GM21825 (cell line): ENCODE measurements around the gene CFAP299.

ENCODE experiments used
- ATAC-seq: cut with Tn5 transposase; IDR thresholded peaks from one replicate; pipeline ENCODE4 v1.9.1; 2021; ENCODE audit warnings: mild to moderate bottlenecking, moderate library complexity; ENCODE audit not compliant: unreplicated experiment

CFAP299 gene

DNA sequence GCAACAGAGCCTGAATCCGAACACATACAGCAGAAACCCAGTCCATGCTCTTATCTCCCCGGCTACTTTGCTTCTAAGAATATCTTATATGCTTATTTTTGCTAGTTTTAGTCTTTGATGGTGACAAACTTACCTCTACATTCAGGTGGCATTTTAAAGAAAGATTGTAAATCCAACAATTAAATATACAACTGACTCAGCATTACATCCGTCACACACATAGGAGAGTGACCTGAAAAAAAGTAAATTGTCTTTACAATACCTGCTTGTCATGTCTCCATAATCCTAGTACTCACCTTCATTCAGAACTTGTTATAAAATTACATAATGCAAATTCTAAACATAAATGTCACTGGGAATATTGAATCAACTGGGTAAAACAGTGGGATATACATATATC is 664.4 kb downstream of the CFAP299 start:
- no peak for ATAC-seq

DNA sequence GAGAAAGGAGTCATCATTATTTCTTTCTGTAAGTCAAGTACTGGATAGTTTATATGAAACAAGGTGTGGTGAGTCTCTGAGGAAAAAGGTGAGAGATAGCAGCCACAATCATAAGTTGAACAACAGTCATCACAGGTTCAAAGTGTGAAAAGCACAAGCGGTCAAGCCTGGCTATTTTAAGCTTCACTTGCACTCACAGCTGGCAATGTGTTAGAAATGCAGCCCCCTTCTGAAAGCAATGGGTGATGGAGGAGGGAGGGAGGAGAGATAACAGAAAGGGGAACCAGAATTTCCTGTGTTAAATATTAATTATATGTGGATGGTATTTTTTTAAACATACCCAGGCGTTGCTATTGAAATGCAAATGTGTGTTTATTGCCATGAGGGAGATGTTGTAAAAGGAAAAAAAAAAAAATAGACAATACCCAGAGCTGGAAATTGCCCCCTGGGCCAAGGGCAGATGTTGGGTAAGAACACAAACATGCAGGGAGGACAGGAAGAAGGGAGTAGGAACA is 668.1 kb downstream of the CFAP299 start:
- ATAC-seq, result peak; percentile 99

DNA sequence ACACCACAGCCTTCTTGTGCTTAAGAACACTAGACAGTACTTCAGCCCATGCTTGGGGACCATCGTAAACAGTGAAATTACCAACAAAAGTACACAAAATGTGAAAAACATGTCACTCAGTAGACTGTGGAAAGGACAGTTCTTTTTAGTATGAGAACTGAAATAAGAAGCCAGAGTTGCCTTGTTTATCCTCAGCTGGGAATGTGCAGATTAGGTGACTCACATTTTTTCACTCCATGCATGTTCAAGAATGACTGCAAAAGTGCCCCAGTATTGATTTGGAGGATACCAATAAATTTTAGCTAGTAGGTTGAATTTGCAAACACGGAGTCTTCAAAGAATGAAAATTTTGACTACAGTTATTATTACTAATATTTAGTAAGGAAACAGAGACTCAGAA is 671.9 kb downstream of the CFAP299 start:
- ATAC-seq, result no peak
